HL-60/S4 treated with phorbol 12-myristate 13-acetate at 8.2 ng/mL for 4 days and 3 days (cell line): ENCODE measurements around the gene SYNPO2L.

Experiments
- in situ Hi-C: fragments of 300-500 bp; cut with MboI; formaldehyde crosslinking; loops from 2 replicates; pipeline ENCODE4 v1.15.0; 2022; ENCODE audit warnings: low sequenced_read_pairs

SYNPO2L gene

GRCh38 chr10:73648975-73649829, 6.6 kb downstream of the SYNPO2L start:
- in situ Hi-C loops: no loop called here

GRCh38 chr10:73647875-73648651, 7.8 kb downstream of the SYNPO2L start:
- in situ Hi-C loops: no loop called here

- in situ Hi-C loops: no loop called here
Measured at GRCh38 chr10:73647211-73647874, 8.5 kb downstream of the SYNPO2L start.

- in situ Hi-C loops: no loop called here
Measured at GRCh38 chr10:73646598-73647041, 9.2 kb downstream of the SYNPO2L start.

- in situ Hi-C loops: no loop called here
Measured at GRCh38 chr10:73645251-73645650, 10.6 kb downstream of the SYNPO2L start.

- in situ Hi-C loops: loop anchor here (5.0 kb wide), 1 partner anchor 112 kb away; no protein-coding TSS in a partner anchor
Measured at GRCh38 chr10:73644767-73645166, 11.1 kb downstream of the SYNPO2L start.

GRCh38 chr10:73644015-73644743, 11.7 kb downstream of the SYNPO2L start:
- in situ Hi-C loops: loop anchor here (5.0 kb wide), 1 partner anchor 112 kb away; no protein-coding TSS in a partner anchor

GRCh38 chr10:73643362-73643761, 12.5 kb downstream of the SYNPO2L start:
- in situ Hi-C loops: loop anchor here (5.0 kb wide), 1 partner anchor 111 kb away; no protein-coding TSS in a partner anchor

GRCh38 chr10:73641328-73642060, 14.3 kb downstream of the SYNPO2L start, which contains the start of gene MYOZ1:
TSS of gene MYOZ1 (minus strand) at chr10:73641474. CDS start at chr10:73640017, 1,457 bp downstream.
- in situ Hi-C loops: loop anchor here (5.0 kb wide), 1 partner anchor 109 kb away; no protein-coding TSS in a partner anchor

- in situ Hi-C loops: no loop called here
Measured at GRCh38 chr10:73639286-73639685, 16.5 kb downstream of the SYNPO2L start.

- in situ Hi-C loops: no loop called here
Measured at GRCh38 chr10:73635781-73636180, 20.0 kb downstream of the SYNPO2L start.

- in situ Hi-C loops: no loop called here
Measured at GRCh38 chr10:73634421-73634820, 21.4 kb downstream of the SYNPO2L start.

- in situ Hi-C loops: no loop called here
Measured at GRCh38 chr10:73629165-73629564, 26.7 kb downstream of the SYNPO2L start.

GRCh38 chr10:73628405-73628804, 27.4 kb downstream of the SYNPO2L start:
- in situ Hi-C loops: no loop called here

GRCh38 chr10:73627300-73627699, 28.5 kb downstream of the SYNPO2L start:
- in situ Hi-C loops: no loop called here

GRCh38 chr10:73625884-73626752, 29.7 kb downstream of the SYNPO2L start:
- in situ Hi-C loops: no loop called here

GRCh38 chr10:73625004-73625883, 30.6 kb downstream of the SYNPO2L start:
- in situ Hi-C loops: no loop called here

GRCh38 chr10:73623056-73623455, 32.8 kb downstream of the SYNPO2L start:
- in situ Hi-C loops: no loop called here
